OCI-LY1 (cell line): ENCODE data around the gene IREB2.

Experiments used
- H2AFZ ChIP-seq: fragments of 200-600 bp; sonication (generic), shearing (Covaris generic); 2 replicates; pipeline ENCODE4 v1.6.0; 2014; ENCODE audit warnings: antibody characterized with exemption, mild to moderate bottlenecking, low read length
- H3F3A ChIP-seq: fragments of 200-600 bp; sonication (generic), shearing (Covaris generic); 2 replicates; pipeline ENCODE4 v1.6.0; 2014; ENCODE audit warnings: mild to moderate bottlenecking, antibody characterized with exemption, low read length, moderate library complexity; ENCODE audit not compliant: insufficient read depth
- H3K27ac ChIP-seq: fragments of 200-600 bp; sonication (generic); 2 replicates; pipeline ENCODE4 v1.5.1; 2014; ENCODE audit warnings: low read length, mixed run types, mild to moderate bottlenecking, low read depth; ENCODE audit not compliant: poor library complexity, severe bottlenecking
- H3K27me3 ChIP-seq: fragments of 200-600 bp; sonication (generic); 2 replicates; pipeline ENCODE4 v1.6.0; 2014; ENCODE audit warnings: antibody characterized with exemption, mild to moderate bottlenecking, low read length, moderate library complexity; ENCODE audit not compliant: insufficient read depth
- H3K36me3 ChIP-seq: fragments of 200-600 bp; sonication (generic); 2 replicates; pipeline ENCODE4 v1.6.1; 2014; ENCODE audit warnings: mild to moderate bottlenecking, antibody characterized with exemption, low read length, moderate library complexity, mixed read lengths; ENCODE audit not compliant: insufficient read depth
- H3K4me1 ChIP-seq: fragments of 200-600 bp; sonication (generic); 2 replicates; pipeline ENCODE4 v1.5.1; 2014; ENCODE audit warnings: mild to moderate bottlenecking, low read length, moderate library complexity; ENCODE audit not compliant: insufficient read depth, severe bottlenecking
- H3K4me2 ChIP-seq: fragments of 200-600 bp; sonication (generic), shearing (Covaris generic); 2 replicates; pipeline ENCODE4 v1.6.1; 2014; ENCODE audit warnings: low read length
- H3K4me3 ChIP-seq: fragments of 200-600 bp; sonication (generic); 2 replicates; pipeline ENCODE4 v1.5.1; 2014; ENCODE audit warnings: low read length, low read depth, mild to moderate bottlenecking, mixed read lengths; ENCODE audit not compliant: poor library complexity, severe bottlenecking
- H3K79me2 ChIP-seq: fragments of 200-600 bp; shearing (Covaris generic); 2 replicates; pipeline ENCODE4 v1.6.1; 2016; ENCODE audit warnings: mixed run types, low read length, mixed read lengths; ENCODE audit not compliant: insufficient read depth
- H3K9ac ChIP-seq: fragments of 200-600 bp; sonication (generic), shearing (Covaris generic); 2 replicates; pipeline ENCODE4 v1.6.1; 2014; ENCODE audit warnings: mild to moderate bottlenecking, low read length, mixed read lengths
- H3K9me2 ChIP-seq: fragments of 200-600 bp; sonication (generic), shearing (Covaris generic); 2 replicates; pipeline ENCODE4 v1.6.1; 2014; ENCODE audit warnings: low read depth, mild to moderate bottlenecking, low read length, mixed read lengths
- H3K9me3 ChIP-seq: fragments of 200-600 bp; shearing (Covaris generic); 2 replicates; pipeline ENCODE4 v1.6.1; 2014; ENCODE audit warnings: low read length, mixed read lengths
- H4K20me1 ChIP-seq: fragments of 200-600 bp; sonication (generic), shearing (Covaris generic); 2 replicates; pipeline ENCODE4 v1.6.0; 2016; ENCODE audit warnings: mild to moderate bottlenecking, low read length; ENCODE audit not compliant: insufficient read depth
- EZH2 ChIP-seq: fragments of 200-600 bp; sonication (generic), shearing (Covaris generic); IDR thresholded peaks from 2 replicates; pipeline ENCODE4 v1.8.0; 2017; ENCODE audit warnings: borderline replicate concordance, mixed run types, mild to moderate bottlenecking, antibody characterized with exemption, low read length, moderate library complexity, mixed read lengths
- TF ChIP-seq, protein P1 (sequence below): fragments of 200-600 bp; sonication (generic), shearing (Covaris generic); IDR thresholded peaks from 2 replicates; pipeline ENCODE4 v1.5.1; 2017; ENCODE audit warnings: mild to moderate bottlenecking, antibody characterized with exemption, low read length, moderate library complexity, mixed read lengths

IREB2 gene

GRCh38 chr15:78540871-78541743, 103.1 kb downstream of the IREB2 start:
- Histone ChIP-seq H3K9ac (peak overlapping the region; percentile 94), H4K20me1 (no peaks in the 10 kb centered on the region), H3K27ac (peak overlapping the region; percentile 33), H3K36me3 (peaks cover 46% of the 10 kb centered on the region), H3K4me1 (peaks cover 21% of the 10 kb centered on the region), H3K9me2 (no peaks in the 10 kb centered on the region), H3K27me3 (no peaks in the 10 kb centered on the region), H3K79me2 (peaks cover 24% of the 10 kb centered on the region), H3F3A (no peaks in the 10 kb centered on the region), H3K9me3 (no peaks in the 10 kb centered on the region), H2AFZ (no peak overlapping the region), H3K4me3 (peak overlapping the region; percentile 89), H3K4me2 (peak overlapping the region; percentile 75)
- TF ChIP-seq EZH2: no peak
- TF ChIP-seq, protein P1, sequence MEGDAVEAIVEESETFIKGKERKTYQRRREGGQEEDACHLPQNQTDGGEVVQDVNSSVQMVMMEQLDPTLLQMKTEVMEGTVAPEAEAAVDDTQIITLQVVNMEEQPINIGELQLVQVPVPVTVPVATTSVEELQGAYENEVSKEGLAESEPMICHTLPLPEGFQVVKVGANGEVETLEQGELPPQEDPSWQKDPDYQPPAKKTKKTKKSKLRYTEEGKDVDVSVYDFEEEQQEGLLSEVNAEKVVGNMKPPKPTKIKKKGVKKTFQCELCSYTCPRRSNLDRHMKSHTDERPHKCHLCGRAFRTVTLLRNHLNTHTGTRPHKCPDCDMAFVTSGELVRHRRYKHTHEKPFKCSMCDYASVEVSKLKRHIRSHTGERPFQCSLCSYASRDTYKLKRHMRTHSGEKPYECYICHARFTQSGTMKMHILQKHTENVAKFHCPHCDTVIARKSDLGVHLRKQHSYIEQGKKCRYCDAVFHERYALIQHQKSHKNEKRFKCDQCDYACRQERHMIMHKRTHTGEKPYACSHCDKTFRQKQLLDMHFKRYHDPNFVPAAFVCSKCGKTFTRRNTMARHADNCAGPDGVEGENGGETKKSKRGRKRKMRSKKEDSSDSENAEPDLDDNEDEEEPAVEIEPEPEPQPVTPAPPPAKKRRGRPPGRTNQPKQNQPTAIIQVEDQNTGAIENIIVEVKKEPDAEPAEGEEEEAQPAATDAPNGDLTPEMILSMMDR: no peak

- Histone ChIP-seq H3K4me1 (peaks cover 21% of the 10 kb centered on the region), H3K9ac (peak overlapping the region; percentile 94), H3K4me2 (peak overlapping the region; percentile 75), H4K20me1 (no peaks in the 10 kb centered on the region), H2AFZ (no peak overlapping the region), H3K36me3 (peaks cover 52% of the 10 kb centered on the region), H3K27ac (no peak overlapping the region), H3K9me3 (no peaks in the 10 kb centered on the region), H3K27me3 (no peaks in the 10 kb centered on the region), H3K79me2 (peaks cover 24% of the 10 kb centered on the region), H3K4me3 (peak overlapping the region; percentile 89), H3F3A (no peaks in the 10 kb centered on the region), H3K9me2 (no peaks in the 10 kb centered on the region)
- TF ChIP-seq, protein P1: no peak
- no peak for TF ChIP-seq EZH2
Measured at GRCh38 chr15:78541744-78542034, 103.7 kb downstream of the IREB2 start.

GRCh38 chr15:78542647-78543046, 104.6 kb downstream of the IREB2 start:
- Histone ChIP-seq H3K27me3 (no peaks in the 10 kb centered on the region), H3K27ac (no peak overlapping the region), H3K9me3 (no peaks in the 10 kb centered on the region), H3K4me3 (no peak overlapping the region), H3K79me2 (peaks cover 24% of the 10 kb centered on the region), H3F3A (no peaks in the 10 kb centered on the region), H3K9me2 (no peaks in the 10 kb centered on the region), H4K20me1 (no peaks in the 10 kb centered on the region), H3K36me3 (peaks cover 62% of the 10 kb centered on the region), H3K4me2 (peak overlapping the region; percentile 75; the same call in 1 of the 2 replicates), H3K4me1 (peaks cover 21% of the 10 kb centered on the region), H2AFZ (no peak overlapping the region), H3K9ac (no peak overlapping the region)
- TF ChIP-seq, protein P1: no peak
- no peak for TF ChIP-seq EZH2
